Measurements from ENCODE around the gene TCF7L2.

Gene TCF7L2

DNA sequence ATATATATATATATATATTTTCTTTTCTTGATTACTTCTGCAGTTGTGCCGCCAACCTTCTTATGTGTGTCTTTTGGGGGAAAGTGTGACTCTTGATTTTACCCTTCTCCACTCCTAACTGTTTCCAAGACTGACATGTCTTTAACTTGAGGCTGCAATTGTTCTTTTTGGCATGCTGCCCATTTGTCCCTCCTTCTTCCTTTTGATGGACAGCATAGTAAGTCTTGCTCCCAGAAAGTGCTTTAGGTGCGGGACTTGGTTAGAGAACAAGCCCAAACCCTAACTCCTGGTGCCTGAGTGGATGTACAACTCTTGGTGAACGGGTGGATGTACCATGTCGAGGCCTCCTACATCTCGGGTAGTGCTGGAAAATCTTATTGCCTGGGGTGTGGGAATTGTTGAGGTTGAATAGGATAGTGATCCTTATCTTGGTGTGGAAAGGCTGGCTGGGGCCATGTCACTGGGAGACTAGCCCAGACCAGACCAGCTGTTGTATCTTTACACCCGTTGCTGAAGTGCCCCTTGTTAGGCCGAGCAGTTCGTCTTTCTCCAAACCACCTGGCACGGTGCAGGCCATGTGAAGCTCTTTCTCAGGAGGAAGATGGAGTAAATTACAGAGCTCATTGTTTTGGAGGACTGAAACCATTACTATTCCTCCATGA, 16.3 kb downstream of the TCF7L2 start:
- DNase-seq = no peak

- DNase-seq = no peak
These were observed 17.2 kb downstream of the TCF7L2 start for GRCh38 chr10:112967200-112967599.

DNA sequence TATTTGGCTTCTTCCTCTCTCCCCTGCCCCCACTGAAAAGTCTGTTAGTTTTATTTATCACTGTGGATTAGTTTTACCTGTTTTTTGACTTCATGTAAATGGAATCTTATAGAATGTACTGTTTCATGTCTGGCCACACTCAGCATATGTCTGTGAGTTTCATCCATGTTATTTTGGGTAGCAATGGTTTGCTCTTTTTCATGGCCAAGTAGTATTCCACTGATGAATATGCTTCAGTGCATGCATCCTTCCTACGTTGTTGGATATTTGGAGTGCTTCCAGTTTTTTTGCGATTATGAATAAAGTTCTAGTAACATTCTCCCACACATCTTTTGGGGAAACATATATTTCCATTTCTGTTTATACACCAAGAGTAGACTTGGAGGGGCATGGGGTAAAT, 19.1 kb downstream of the TCF7L2 start:
- no peak for DNase-seq

DNA sequence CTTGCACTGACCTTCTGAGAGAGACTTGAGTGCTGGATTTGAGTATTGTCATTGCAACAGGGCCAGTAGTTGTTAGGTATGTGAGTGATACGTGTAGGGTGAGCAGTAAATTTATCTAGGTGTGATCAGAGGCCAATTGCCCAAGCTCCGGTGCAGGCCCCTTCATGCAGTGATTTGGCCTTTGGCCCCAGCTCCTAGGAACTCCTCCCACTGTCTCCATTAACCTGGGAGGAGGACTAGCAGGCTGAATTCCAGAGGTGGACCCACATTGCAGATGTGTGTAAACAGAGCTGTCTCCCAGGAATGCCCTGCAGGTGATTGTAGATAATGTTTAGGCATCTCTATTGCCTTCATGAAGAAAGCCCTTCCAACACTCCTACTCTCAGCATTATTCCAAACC, 19.5 kb downstream of the TCF7L2 start:
- DNase-seq = no peak

- no peak for DNase-seq
These were observed 20.0 kb downstream of the TCF7L2 start for GRCh38 chr10:112970021-112970420.

- DNase-seq = no peak
These were observed 22.6 kb downstream of the TCF7L2 start for GRCh38 chr10:112972606-112973005.

GRCh38 chr10:112973046-112973445, 23.0 kb downstream of the TCF7L2 start:
- no peak for DNase-seq

DNA sequence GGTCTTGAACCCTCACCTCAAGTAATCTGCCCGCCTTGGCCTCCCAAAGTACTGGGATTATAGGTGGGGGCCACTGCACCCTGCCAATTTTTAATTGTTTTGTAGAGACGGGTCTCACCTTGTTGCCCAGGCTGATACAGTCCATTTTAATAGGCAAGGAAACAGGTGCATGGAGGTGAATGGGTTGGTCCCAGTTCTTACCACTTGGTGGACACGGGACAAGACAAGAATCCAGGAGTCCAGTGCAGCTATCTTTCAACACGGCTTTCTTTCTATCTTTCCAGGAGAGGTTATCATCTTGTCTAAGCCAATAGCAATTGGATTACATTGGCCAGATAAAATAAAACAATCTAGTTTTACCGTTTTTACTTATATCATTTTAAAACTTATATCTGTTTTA, 23.8 kb downstream of the TCF7L2 start:
- DNase-seq = no peak

- DNase-seq = no peak
These were observed 27.4 kb downstream of the TCF7L2 start for GRCh38 chr10:112977426-112977898.

DNA sequence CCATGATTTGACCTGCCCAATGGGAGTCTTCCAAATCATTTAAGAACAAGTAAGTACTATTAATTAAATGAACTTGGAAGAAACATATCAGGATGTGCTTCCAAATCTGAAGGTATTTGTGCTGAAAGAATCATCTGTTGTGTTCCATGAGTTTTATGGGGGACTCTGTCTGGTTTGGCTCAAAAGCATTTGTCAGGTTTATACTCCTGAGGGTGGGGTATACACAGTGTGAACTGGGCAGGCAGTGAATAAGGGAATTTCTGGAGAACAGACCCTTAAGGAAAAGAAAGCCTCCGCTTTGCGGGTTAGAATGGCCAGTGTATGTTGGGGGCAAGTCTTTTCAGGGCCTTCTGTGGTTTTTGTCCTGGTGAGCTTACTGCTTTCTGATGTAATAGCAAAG, 29.9 kb downstream of the TCF7L2 start:
- no peak for DNase-seq

DNA sequence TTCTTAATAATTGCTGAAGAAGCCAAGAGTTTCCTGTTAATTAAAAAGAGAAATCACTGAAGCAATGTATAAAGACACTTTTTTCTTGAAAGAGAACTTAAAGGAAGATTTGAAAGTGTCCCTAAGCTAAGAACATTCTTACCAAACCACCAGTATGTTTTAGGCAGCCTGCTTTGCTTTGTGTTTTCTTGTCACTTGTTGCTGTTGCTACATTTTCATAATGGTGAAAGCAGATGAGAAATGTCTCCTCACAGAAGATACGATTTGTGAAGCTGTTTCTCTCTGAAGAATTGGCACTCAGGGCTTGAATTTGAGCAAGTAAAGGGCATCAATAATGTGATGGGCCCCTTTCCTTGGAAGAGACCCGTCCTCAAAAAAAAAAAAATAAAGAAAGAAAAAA, 30.9 kb downstream of the TCF7L2 start:
- no peak for DNase-seq

DNA sequence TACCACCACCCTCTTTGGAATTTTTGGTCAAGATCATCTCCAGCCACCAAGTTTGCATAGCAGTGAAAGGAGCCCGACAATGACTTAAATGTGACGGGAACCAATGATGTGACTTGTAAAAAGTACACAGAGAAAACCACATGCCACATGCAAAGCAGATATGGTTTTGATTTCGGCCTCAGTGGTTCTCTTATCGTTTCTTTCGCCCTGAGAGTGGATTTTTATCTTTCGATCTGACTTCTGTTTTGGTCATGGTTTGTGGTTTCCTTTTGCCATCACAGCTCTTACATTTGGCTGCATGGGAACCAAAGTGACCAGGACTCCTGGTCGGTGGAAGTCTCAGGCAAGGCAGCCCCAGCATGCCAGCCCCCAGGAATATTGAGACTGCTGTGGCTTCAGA, 31.5 kb downstream of the TCF7L2 start:
- no peak for DNase-seq

DNA sequence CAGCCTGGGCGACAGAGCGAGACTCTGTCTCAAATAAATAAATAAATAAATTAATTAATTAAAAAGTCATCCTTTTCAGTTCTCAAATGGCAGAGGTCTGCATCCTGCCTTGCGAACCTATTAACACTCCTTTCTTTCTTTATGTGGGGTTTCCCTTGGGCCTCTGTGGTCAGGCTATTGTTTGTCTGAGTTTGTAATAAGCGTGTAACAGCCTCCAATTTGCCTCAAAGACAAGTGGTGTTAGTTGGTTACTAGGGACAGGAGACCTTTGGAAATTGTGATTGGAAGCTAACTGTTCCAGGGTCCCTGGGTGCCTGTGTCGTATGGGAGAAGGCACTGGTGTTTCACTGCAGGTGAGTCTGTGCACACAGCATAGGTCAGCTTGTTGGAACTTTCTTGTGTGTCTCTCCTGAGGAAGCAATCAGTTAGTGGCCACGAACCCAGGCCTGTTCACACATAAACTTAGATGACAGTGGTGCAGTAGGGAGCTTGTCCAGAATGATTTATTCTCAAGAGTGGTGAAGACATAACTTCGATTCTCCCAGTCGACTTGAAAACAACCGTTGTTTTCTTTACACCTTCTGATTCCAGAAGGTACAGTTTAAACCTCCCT, 33.5 kb downstream of the TCF7L2 start:
- DNase-seq = no peak

GRCh38 chr10:112984756-112985155, 34.7 kb downstream of the TCF7L2 start:
- DNase-seq = no peak

GRCh38 chr10:112985690-112986543, 35.9 kb downstream of the TCF7L2 start:
- DNase-seq = no peak

GRCh38 chr10:112986544-112987190, 36.6 kb downstream of the TCF7L2 start:
- DNase-seq = no peak

DNA sequence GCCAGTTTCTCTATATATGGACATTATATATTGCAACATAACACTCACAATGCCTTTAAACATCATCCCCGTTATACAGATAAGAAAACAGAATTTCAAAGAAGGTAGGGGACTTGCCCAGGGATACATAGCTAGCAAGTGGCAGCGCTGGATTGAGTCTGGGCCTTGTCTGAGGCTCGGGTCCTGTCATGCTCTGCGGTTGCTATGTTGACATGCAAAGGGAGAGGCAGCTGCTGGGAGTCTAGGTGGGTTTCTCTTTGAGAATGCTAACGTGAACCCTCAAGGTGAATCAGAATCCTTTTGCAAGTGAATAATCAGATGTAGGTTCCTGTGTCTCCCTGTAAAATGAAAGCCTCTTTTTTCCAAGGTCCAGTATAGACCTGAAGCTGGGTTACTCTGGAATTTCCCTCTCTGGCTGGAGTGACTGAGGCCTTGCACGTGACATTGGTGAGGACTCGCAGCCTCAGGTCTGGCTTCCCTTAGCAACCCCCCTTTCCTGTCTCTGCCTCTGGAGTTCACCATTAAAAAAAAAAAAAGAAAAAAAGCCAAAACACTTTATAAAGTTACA, 38.9 kb downstream of the TCF7L2 start:
- DNase-seq = no peak

DNA sequence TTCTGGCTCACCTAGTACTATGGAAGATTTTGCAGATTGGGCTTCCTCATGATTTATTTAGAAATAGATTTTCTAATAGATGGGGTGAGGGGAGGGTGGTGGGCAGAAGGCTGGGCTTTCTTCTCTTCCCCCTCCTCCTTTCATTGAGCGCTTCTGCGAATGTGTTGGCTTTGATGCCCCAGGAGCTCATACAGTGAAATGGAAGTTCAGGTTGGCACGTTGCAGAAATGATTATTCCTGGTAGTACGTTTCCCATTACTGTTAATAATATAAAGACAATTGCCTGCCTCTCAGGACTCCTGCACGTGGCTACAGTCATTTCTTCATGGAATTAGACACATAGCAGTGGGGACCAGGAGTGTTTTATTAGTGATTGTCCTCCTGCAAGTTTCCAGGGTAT, 39.8 kb downstream of the TCF7L2 start:
- no peak for DNase-seq

- no peak for DNase-seq
These were observed 40.2 kb downstream of the TCF7L2 start for GRCh38 chr10:112990271-112990670.

GRCh38 chr10:112991888-112992491, 41.9 kb downstream of the TCF7L2 start:
- DNase-seq = no peak

GRCh38 chr10:112996462-112996861, 46.4 kb downstream of the TCF7L2 start:
- DNase-seq = no peak

DNA sequence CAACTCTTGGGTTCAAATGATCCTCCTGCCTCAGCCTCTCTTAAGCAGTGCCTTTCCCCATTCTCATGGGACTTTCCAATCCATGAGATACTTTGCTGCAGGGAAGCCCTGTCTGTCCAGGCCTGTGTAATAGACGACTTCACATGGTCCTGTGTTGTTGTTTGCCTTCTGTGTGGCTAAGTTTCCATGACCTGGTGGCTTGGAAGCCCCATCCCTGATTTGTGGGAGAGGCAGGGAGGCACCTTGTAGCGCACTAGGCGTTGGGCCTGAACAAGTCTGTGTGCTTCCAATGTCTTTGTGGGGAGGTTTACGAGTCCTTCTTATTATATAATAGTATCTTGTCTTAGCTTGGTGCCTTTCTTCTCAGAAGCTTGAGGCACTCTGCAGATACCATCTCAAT, 49.1 kb downstream of the TCF7L2 start:
- no peak for DNase-seq

DNA sequence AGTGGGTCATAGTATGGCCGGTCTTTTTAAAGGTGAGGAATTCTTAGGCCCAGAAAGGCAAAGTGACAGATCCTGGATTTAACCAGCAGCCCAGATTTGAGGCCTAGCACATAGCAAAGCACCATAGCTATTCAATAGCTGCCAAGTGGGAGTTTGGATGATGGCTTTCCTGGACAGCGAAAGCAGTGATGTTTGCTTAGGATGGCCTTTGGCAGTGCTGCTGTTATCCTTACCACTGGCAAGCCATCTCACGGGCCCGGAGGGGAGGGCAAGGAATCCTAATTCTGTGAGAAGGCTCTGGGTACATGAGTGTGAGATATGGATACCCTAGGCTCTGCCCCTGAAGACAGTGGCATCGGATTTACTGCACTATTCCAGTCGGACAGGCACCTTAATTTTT, 50.4 kb downstream of the TCF7L2 start:
- no peak for DNase-seq

Data from activated naive CD4-positive, alpha-beta T cell (primary cell).